Measurements from ENCODE around the gene ZFP2. TPM values are rescaled to one million over a fixed set of nuclear protein-coding genes. Genes with fewer than 3 reads are reported as not detected.

ZFP2 gene
- total RNA-seq, 4 donors from 2014 or later, result 2.7 to 9.0 (median 4.9) TPM

DNA sequence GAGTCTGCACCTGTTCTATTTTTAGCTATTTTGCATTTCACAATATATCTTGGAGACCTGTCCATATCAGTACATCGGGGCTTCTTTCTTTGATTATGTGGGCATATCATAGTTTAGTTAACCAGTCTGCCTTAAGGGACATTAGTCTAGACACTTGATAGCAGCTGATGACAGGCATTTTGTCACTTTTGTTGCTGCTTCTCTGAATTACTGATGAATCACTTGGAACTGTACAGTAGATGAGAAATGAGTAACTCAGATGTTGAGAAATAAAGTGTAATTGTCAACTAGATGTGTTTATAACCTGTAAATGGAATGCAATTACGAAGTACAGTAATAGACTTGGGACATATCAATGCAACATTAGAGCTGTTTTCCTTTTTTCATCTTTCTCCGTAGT is 7.1 kb downstream of the ZFP2 start:
- DNase-seq, result no peak
- Histone ChIP-seq H3K36me3 (no peaks in the 10 kb centered on the region), H3K4me3 (replicated peaks in 1 of 3) (no peak overlapping the region), H3K9me3 (no peaks in the 10 kb centered on the region), H3K27ac (no peak overlapping the region), H3K4me1 (no peaks in the 10 kb centered on the region), H3K27me3 (no peaks in the 10 kb centered on the region)
- no peak for TF ChIP-seq POLR2A (IDR thresholded peaks at IDR 0.05)
- TF ChIP-seq, protein P1, sequence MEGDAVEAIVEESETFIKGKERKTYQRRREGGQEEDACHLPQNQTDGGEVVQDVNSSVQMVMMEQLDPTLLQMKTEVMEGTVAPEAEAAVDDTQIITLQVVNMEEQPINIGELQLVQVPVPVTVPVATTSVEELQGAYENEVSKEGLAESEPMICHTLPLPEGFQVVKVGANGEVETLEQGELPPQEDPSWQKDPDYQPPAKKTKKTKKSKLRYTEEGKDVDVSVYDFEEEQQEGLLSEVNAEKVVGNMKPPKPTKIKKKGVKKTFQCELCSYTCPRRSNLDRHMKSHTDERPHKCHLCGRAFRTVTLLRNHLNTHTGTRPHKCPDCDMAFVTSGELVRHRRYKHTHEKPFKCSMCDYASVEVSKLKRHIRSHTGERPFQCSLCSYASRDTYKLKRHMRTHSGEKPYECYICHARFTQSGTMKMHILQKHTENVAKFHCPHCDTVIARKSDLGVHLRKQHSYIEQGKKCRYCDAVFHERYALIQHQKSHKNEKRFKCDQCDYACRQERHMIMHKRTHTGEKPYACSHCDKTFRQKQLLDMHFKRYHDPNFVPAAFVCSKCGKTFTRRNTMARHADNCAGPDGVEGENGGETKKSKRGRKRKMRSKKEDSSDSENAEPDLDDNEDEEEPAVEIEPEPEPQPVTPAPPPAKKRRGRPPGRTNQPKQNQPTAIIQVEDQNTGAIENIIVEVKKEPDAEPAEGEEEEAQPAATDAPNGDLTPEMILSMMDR (IDR thresholded peaks at IDR 0.05), result no peak
- 64 to 93% methylated on average over 3 of the region's 3 CpGs for WGBS, 2 donors
- intact Hi-C loops (cut with DNase I), result no loop called here

DNA sequence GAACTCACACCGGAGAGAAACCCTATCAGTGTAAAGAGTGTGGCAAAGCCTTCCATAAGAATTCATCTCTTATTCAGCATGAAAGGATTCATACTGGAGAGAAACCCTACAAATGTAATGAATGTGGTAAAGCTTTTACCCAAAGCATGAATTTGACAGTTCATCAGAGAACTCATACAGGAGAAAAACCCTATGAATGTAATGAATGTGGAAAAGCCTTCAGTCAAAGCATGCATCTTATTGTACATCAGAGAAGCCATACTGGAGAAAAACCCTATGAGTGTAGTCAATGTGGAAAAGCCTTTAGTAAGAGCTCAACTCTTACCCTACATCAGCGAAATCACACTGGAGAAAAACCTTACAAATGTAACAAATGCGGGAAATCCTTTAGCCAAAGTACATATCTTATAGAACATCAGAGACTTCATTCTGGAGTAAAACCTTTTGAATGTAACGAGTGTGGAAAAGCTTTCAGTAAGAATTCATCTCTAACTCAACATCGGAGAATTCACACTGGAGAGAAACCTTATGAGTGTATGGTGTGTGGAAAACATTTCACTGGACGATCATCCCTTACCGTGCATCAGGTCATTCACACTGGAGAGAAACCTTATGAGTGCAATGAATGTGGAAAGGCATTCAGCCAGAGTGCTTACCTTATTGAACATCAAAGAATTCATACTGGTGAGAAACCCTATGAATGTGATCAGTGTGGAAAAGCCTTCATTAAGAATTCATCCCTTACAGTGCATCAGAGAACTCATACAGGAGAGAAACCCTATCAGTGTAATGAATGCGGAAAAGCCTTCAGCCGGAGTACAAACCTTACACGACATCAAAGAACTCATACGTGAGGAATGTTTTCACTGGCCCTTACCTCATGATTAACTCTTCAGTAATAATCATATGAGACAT is 36.4 kb downstream of the ZFP2 start:
- H3K9me3 ChIP-seq, result peaks cover 23% of the 10 kb centered on the region
- H3K4me3 ChIP-seq (replicated peaks in 1 of 3), result no peak overlapping the region
- 89 to 95% methylated on average over 11 of the region's 11 CpGs for WGBS, 2 donors
- no peak for DNase-seq
- TF ChIP-seq, protein P1 (IDR thresholded peaks at IDR 0.05), result no peak
- no peak for TF ChIP-seq POLR2A (IDR thresholded peaks at IDR 0.05)
- H3K27ac ChIP-seq, result no peak overlapping the region
- H3K4me1 ChIP-seq, result no peaks in the 10 kb centered on the region
- H3K27me3 ChIP-seq, result no peaks in the 10 kb centered on the region
- H3K36me3 ChIP-seq, result peaks cover 0 to 4% of the 10 kb centered on the region in 2 donors
- intact Hi-C loops (cut with DNase I), result loop anchor here (5.0 to 10.0 kb wide), 2 partner anchors 35 to 103 kb away; no protein-coding TSS in a partner anchor

DNA sequence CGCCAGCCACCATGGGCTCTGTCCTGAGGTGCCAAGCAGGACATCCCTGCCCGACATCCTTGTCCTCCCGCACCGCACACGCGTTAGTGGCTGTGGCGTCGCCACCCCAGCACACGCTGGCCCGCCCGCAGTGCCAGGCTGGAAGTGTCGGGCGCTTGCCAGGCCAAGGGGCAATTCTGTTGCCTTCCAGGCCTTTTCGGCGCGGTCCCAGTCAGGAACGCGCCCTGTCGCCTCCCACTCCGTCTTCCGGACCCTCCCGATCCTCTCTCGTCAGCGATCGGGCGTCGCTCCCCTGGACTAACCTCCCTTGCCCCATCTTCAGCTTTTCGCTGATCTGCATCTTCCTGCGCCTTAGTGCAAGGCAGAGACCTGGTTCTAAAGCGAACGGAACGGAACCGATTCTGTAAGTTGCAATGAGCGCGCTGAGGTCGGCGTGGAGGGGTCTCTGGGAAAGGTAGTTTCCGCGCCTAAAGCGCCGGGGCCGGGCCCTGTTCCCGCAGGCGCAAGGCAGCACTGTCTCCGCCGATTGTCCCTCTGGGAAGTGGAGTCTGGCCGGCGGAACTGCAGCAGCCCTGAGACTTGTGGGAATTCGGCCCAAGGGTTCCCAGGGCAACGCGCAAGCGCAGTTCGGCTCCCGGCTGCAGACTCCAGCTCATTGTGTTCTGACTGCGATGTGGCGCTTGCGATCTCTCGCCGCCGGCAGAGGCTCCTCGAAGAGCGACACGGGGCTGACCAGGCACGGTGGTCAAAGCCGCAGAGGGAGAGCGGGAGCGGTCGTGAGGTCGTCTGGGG is 45.1 kb downstream of the ZFP2 start, which contains the start of gene ZNF454:
Gene ZNF454, plus strand, starts transcription at position 630 of the 792 bp plus-strand sequence. CDS start 1,594 bp downstream, outside the sequence.
- intact Hi-C loops (cut with DNase I), result no loop called here
- Histone ChIP-seq H3K36me3 (no peaks in the 10 kb centered on the region), H3K27me3 (no peaks in the 10 kb centered on the region), H3K4me3 (replicated peaks in 1 of 3) (peak within 1 kb of the TSS; percentile 48 to 60 (median 59)), H3K9me3 (no peaks in the 10 kb centered on the region), H3K27ac (peak within 1 kb of the TSS in 2 of 3 donors; percentile 53 to 58), H3K4me1 (peaks cover 0 to 7% of the 10 kb centered on the region in 2 donors)
- peak; percentile 93 to 94 for DNase-seq
- WGBS, 2 donors, result 3 to 4% methylated on average over 32 to 51 of the region's 69 CpGs
- peak in 1 of 2 donors; percentile 43 for TF ChIP-seq POLR2A (IDR thresholded peaks at IDR 0.05)
- TF ChIP-seq, protein P1 (IDR thresholded peaks at IDR 0.05), result no peak

DNA sequence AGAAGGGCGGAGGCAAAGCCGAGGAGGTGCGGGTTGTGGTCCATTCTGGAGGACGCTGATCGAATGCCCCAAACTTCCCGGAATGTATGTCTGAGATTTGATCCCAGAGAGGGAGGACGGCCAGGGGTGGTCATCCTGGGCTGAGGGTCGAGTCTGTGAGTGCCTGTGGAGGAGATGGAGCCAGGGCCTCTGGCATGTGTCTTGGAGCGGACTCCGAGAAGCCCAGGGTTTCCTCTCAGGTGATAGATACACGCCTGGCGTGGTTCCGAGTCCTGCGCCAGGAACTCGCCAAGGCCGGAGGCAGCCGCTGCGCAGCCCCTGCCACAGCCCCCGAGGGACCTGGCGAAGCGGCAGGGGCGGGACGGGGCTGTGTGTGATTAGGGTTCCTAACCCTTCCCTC is 45.6 kb downstream of the ZFP2 start:
- Histone ChIP-seq H3K36me3 (no peaks in the 10 kb centered on the region), H3K4me1 (peaks cover 0 to 7% of the 10 kb centered on the region in 2 donors), H3K27ac (peak overlapping the region in 1 of 3 donors; percentile 53), H3K4me3 (replicated peaks in 1 of 3) (peak overlapping the region; percentile 25 to 60 (median 48)), H3K9me3 (no peaks in the 10 kb centered on the region), H3K27me3 (no peaks in the 10 kb centered on the region)
- intact Hi-C loops (cut with DNase I), result no loop called here
- TF ChIP-seq POLR2A (IDR thresholded peaks at IDR 0.05), result no peak
- TF ChIP-seq, protein P1 (IDR thresholded peaks at IDR 0.05), result no peak
- DNase-seq, result peak; percentile 35 to 51
- 2% methylated on average over 16 of the region's 23 CpGs; no CpG with 5 or more reads in 1 of the 2 donors for WGBS, 2 donors

Measured in thyroid gland (tissue), 4 donors.